Neural crest cell (in vitro differentiated cells): ENCODE results near the gene ADAMTSL1. TPM values are rescaled to one million over a fixed set of nuclear protein-coding genes. Genes with fewer than 3 reads are reported as not detected.

Source experiments
- DNase-seq: peaks from one replicate; pipeline ENCODE4 v3.0.0; 2021; ENCODE audit warnings: low read depth, mixed read lengths, low spot score
- H3K27ac Mint-ChIP-seq: one replicate; pipeline ENCODE4 v1.8.0; 2021; ENCODE audit warnings: mild to moderate bottlenecking, mixed read lengths; ENCODE audit not compliant: unreplicated experiment
- H3K27me3 Mint-ChIP-seq: 2 replicates; pipeline ENCODE4 v1.8.0; 2021; ENCODE audit warnings: low read depth, mild to moderate bottlenecking, mixed read lengths
- H3K36me3 Mint-ChIP-seq: 2 replicates; pipeline ENCODE4 v1.8.0; 2021; ENCODE audit warnings: low read depth, mild to moderate bottlenecking, mixed read lengths
- H3K4me1 Mint-ChIP-seq: 2 replicates; pipeline ENCODE4 v1.8.0; 2021; ENCODE audit warnings: mixed read lengths
- H3K4me3 Mint-ChIP-seq: one replicate; pipeline ENCODE4 v1.8.0; 2021; ENCODE audit warnings: mild to moderate bottlenecking, mixed read lengths
- H3K9me3 Mint-ChIP-seq: 2 replicates; pipeline ENCODE4 v1.8.0; 2021; ENCODE audit warnings: mixed read lengths
- CTCF ChIP-seq: fragments of 200-600 bp; sonication (generic); conservative IDR thresholded peaks from 2 replicates; pipeline ENCODE4 v1.5.0; 2021; ENCODE audit warnings: antibody characterized with exemption, mild to moderate bottlenecking
- total RNA-seq: library from RNA; stranded (reverse); gene quantifications from 2 replicates; pipeline ENCODE4 v1.2.1, GENCODE V29; 2021

ADAMTSL1 gene
- total RNA-seq, 1 donor from 2014 or later = 2.3 TPM

- Mint-ChIP-seq H3K4me3 (no peak overlapping the region), H3K27ac (no peak overlapping the region), H3K36me3 (peaks cover 11% of the 10 kb centered on the region), H3K4me1 (peaks cover 8% of the 10 kb centered on the region), H3K9me3 (peaks cover 5% of the 10 kb centered on the region), H3K27me3 (no peaks in the 10 kb centered on the region)
- DNase-seq = no peak
- no peak for TF ChIP-seq CTCF
Observed at GRCh38 chr9:18889550-18889949, 415.6 kb downstream of the ADAMTSL1 start.

- Mint-ChIP-seq H3K27ac (no peak overlapping the region), H3K27me3 (no peaks in the 10 kb centered on the region), H3K36me3 (peaks cover 12% of the 10 kb centered on the region), H3K9me3 (peaks cover 6% of the 10 kb centered on the region), H3K4me1 (peaks cover 8% of the 10 kb centered on the region), H3K4me3 (no peak overlapping the region)
- no peak for TF ChIP-seq CTCF
- DNase-seq = no peak
Observed at GRCh38 chr9:18890372-18890771, 416.4 kb downstream of the ADAMTSL1 start.

- H3K27ac Mint-ChIP-seq = no peak overlapping the region
- peaks cover 8% of the 10 kb centered on the region for H3K4me1 Mint-ChIP-seq
- DNase-seq = no peak
- H3K4me3 Mint-ChIP-seq = no peak overlapping the region
- H3K36me3 Mint-ChIP-seq = peaks cover 21% of the 10 kb centered on the region
- H3K27me3 Mint-ChIP-seq = no peaks in the 10 kb centered on the region
- no peak for TF ChIP-seq CTCF
- peaks cover 12% of the 10 kb centered on the region for H3K9me3 Mint-ChIP-seq
Observed at GRCh38 chr9:18891946-18892670, 418.2 kb downstream of the ADAMTSL1 start.

GRCh38 chr9:18893046-18893445, 419.1 kb downstream of the ADAMTSL1 start:
- H3K9me3 Mint-ChIP-seq = peaks cover 12% of the 10 kb centered on the region
- H3K36me3 Mint-ChIP-seq = peaks cover 21% of the 10 kb centered on the region
- H3K4me1 Mint-ChIP-seq = peaks cover 8% of the 10 kb centered on the region
- H3K27ac Mint-ChIP-seq = no peak overlapping the region
- no peak for DNase-seq
- TF ChIP-seq CTCF = no peak
- no peaks in the 10 kb centered on the region for H3K27me3 Mint-ChIP-seq
- H3K4me3 Mint-ChIP-seq = no peak overlapping the region

GRCh38 chr9:18893491-18893890, 419.5 kb downstream of the ADAMTSL1 start:
- TF ChIP-seq CTCF = no peak
- Mint-ChIP-seq H3K4me3 (no peak overlapping the region), H3K4me1 (peaks cover 8% of the 10 kb centered on the region), H3K27me3 (no peaks in the 10 kb centered on the region), H3K27ac (no peak overlapping the region), H3K36me3 (peaks cover 21% of the 10 kb centered on the region), H3K9me3 (peaks cover 12% of the 10 kb centered on the region)
- no peak for DNase-seq
